Heart right ventricle (tissue), 16 donors: Measurements from ENCODE around the gene SULT1C3. TPM values are rescaled to one million over a fixed set of nuclear protein-coding genes. Genes with fewer than 3 reads are reported as not detected.

Experiments used
- ATAC-seq, 8 donors: fragments of 200-7000 bp; cut with Tn5 transposase; one replicate each; pipeline ENCODE4 v1.9.1; 2020; ENCODE audit warnings: mild to moderate bottlenecking in 8 of 8, moderate library complexity in 8 of 8, moderate number of reproducible peaks in 1 of 8
- DNase-seq, 2 donors: peaks; one replicate each; pipeline ENCODE4 v3.0.0-alpha.2; 2020
- H3K27ac ChIP-seq, 10 donors: fragments of 200-600 bp; sonication (generic) in 2 of 10; one replicate each; pipeline versions ENCODE4 v1.5.0 to v1.8.0; 2020 to 2022; ENCODE audit warnings: mild to moderate bottlenecking in 3 of 10
- H3K27me3 ChIP-seq, 7 donors: fragments of 200-600 bp; one replicate each; pipeline ENCODE4 v1.8.0; 2021 to 2022; ENCODE audit warnings: mild to moderate bottlenecking in 2 of 7
- H3K36me3 ChIP-seq, 9 donors: fragments of 200-600 bp; sonication (generic) in 1 of 9; one replicate each; pipeline versions ENCODE4 v1.5.0 to v1.8.0; 2020 to 2022; ENCODE audit warnings: mild to moderate bottlenecking in 2 of 9
- H3K4me1 ChIP-seq, 9 donors: fragments of 200-600 bp; sonication (generic) in 1 of 9; one replicate each; pipeline versions ENCODE4 v1.5.0 to v1.8.0; 2020 to 2022; ENCODE audit warnings: mild to moderate bottlenecking in 4 of 9
- H3K4me3 ChIP-seq, 10 donors: fragments of 200-600 bp; sonication (generic) in 2 of 10; one replicate each; pipeline versions ENCODE4 v1.5.0 to v1.8.0; 2020 to 2022; ENCODE audit warnings: mild to moderate bottlenecking in 7 of 10, moderate library complexity in 2 of 10
- H3K9me3 ChIP-seq, 11 donors: fragments of 200-600 bp in 10 of 11; sonication (generic) in 2 of 11; one replicate each; pipeline versions ENCODE4 v1.5.0 to v1.8.0; 2013 to 2022; ENCODE audit warnings: mild to moderate bottlenecking in 2 of 11, control low read depth in 1 of 11, moderate library complexity in 1 of 11
- WGBS, 2 donors: extraction: QIAGEN DNeasy Blood & Tissue Kit; methylation state at CpG; one replicate each; pipeline ENCODE4 v1.1.7; 2013; ENCODE audit warnings: inconsistent platforms in 1 of 2; 5-methylcytosine and 5-hydroxymethylcytosine counted together
- intact Hi-C, 10 donors: fragments of 100-400 bp; cut with DNase I; formaldehyde crosslinking; loops; one replicate each; pipeline versions ENCODE4 v1.11.1 to v1.14.2; 2022
- polyA plus RNA-seq, 2 donors: library from polyadenylated mRNA; stranded (reverse); fragments of 200-250 nt; gene quantifications; one replicate each; pipeline ENCODE4 v1.2.3, GENCODE V29; 2013
- total RNA-seq, 10 donors: library from RNA; stranded (reverse); fragmentation: NEBNext Ultra II Directional in 3 of 10; extraction: Animal tissue kit (Norgen Biotek cat#: 25700) in 3 of 10; gene quantifications; one replicate each; pipeline versions ENCODE4 v1.2.1 to v1.2.4, GENCODE V29; 2021 to 2023
- TF ChIP-seq, protein P1 (sequence below), 9 donors: fragments of 200-600 bp; sonication (generic) in 2 of 9; IDR thresholded peaks; one replicate each; pipeline versions ENCODE4 v1.5.0 to v1.8.0; 2021 to 2022; ENCODE audit warnings: antibody characterized with exemption in 9 of 9, mild to moderate bottlenecking in 5 of 9, moderate library complexity in 1 of 9
- donor health status: Arrhythmogenic right ventricular cardiomyopathy.
- donor health status: ischemic (EF 13 %, LVEDD 7.1; RV severe dilation, severe dysfunction).
- donor health status: healthy with polysubstance abuse.
- donor health status: DM: no; HTN: yes; CAD: no.
- donor health status: DM: no; HTN: no; CAD: no.
- donor health status: ischemic (EF 25% LVEDD 6.9; RV normal size, moderate dysfunction).
- donor health status: ischemic (EF 25% LVEDD 5.7; RV mildly dilated, moderate dysfunction).
- donor health status: healthy.
- donor health status: DM: yes; HTN: yes; CAD: no.
- donor health status: Ischemic cardiomyopathy.
- donor health status: ischemic (EF 35%, LVEDD 5.7; RV mildly dilated, moderate dysfunction).
- donor health status: nonischemic (EF 11% LVEDD 7.7; RV severe dilation, severe dysfunction).
- donor health status: DM: yes; HTN: yes; CAD: no.
- donor health status: PGD.
- donor health status: ischemic (EF 29% LVEDD 5.4; RV normal size, mild dysfunction).
- donor health status: nonischemic (EF 23%, LVEDD 6.1; RV moderate dilation, normal function).

SULT1C3 gene
- total and polyA plus RNA-seq, 12 donors: not detected

DNA sequence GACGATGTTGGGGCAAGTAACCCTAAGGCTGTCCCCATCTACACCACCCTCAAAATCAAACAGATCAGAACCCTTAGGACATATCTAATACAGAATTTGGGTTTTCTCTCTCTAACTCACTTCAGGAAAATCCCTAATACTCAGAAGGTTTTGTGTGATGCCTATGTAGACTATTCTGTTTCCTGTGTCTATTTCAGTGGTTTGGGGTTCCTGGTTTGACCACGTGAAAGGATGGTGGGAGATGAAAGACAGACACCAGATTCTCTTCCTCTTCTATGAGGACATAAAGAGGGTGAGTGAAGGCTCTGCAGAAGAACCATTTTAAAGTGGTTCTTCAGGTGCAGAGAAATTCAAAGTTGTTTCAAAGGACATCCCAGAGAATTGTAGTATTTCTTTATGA lies 65.2 kb downstream of the SULT1C3 start:
- TF ChIP-seq, protein P1, sequence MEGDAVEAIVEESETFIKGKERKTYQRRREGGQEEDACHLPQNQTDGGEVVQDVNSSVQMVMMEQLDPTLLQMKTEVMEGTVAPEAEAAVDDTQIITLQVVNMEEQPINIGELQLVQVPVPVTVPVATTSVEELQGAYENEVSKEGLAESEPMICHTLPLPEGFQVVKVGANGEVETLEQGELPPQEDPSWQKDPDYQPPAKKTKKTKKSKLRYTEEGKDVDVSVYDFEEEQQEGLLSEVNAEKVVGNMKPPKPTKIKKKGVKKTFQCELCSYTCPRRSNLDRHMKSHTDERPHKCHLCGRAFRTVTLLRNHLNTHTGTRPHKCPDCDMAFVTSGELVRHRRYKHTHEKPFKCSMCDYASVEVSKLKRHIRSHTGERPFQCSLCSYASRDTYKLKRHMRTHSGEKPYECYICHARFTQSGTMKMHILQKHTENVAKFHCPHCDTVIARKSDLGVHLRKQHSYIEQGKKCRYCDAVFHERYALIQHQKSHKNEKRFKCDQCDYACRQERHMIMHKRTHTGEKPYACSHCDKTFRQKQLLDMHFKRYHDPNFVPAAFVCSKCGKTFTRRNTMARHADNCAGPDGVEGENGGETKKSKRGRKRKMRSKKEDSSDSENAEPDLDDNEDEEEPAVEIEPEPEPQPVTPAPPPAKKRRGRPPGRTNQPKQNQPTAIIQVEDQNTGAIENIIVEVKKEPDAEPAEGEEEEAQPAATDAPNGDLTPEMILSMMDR (IDR thresholded peaks at IDR 0.05): no peak
- Histone ChIP-seq H3K36me3 (no peaks in the 10 kb centered on the region), H3K4me3 (no peak overlapping the region), H3K27me3 (peaks cover 0 to 4% (median 0%) of the 10 kb centered on the region in 7 donors), H3K4me1 (no peaks in the 10 kb centered on the region), H3K27ac (no peak overlapping the region), H3K9me3 (no peaks in the 10 kb centered on the region)
- DNase-seq (no peak), ATAC-seq (no peak)
- intact Hi-C loops: no loop called here
- 69 to 75% methylated on average over 2 of the region's 2 CpGs for WGBS, 2 donors

DNA sequence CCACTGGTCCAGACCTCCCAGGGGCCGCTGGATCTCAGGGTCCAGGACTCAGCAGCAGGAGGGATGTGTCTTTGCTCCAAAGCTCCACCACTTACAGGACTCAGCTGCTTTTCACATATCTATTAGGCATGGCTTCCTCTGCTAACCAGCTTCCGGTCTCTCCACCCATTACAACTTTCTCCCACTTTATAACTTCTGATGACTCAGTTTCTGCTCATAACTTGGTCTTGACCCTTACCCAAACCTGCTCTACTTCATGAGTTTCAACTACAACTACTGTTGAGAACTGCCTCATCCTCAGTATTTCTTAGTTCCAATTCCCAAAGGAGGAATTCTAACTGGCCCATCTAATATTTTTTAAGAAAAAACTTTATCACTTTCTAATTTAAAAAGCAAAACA lies 66.1 kb downstream of the SULT1C3 start:
- H3K9me3 ChIP-seq: no peaks in the 10 kb centered on the region
- H3K4me3 ChIP-seq: no peak overlapping the region
- no peak overlapping the region for H3K27ac ChIP-seq
- TF ChIP-seq, protein P1 (IDR thresholded peaks at IDR 0.05): no peak
- DNase-seq: no peak
- ATAC-seq: no peak
- H3K36me3 ChIP-seq: no peaks in the 10 kb centered on the region
- intact Hi-C loops: no loop called here
- H3K27me3 ChIP-seq: peaks cover 0 to 4% (median 0%) of the 10 kb centered on the region in 7 donors
- H3K4me1 ChIP-seq: no peaks in the 10 kb centered on the region
- whole genome bisulfite sequencing, 2 donors: 83 to 95% methylated on average over 2 of the region's 2 CpGs

DNA sequence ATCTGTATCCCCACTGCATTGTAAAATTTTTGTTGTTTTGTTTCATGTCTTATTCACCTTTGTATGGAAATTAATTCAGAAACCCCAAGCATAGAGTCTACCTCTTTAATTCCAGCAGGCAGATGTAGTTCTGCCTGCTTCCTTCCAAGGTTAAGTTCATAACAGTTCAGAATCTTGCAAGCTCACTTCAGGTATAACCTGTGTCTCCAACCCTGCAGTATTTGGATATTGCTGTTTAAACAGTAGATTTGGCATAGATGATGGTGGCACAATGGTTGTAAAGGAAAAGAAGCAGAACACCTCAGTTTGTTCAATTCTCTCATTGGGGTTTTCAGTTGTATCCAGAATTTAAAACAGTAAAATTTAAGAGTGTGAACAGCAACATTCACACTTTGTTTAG lies 70.1 kb downstream of the SULT1C3 start:
- Histone ChIP-seq H3K36me3 (no peaks in the 10 kb centered on the region), H3K4me3 (no peak overlapping the region), H3K9me3 (no peaks in the 10 kb centered on the region), H3K27ac (no peak overlapping the region), H3K27me3 (peaks cover 0 to 4% (median 0%) of the 10 kb centered on the region in 7 donors), H3K4me1 (no peaks in the 10 kb centered on the region)
- TF ChIP-seq, protein P1 (IDR thresholded peaks at IDR 0.05): no peak
- ATAC-seq (no peak), DNase-seq (no peak)
- intact Hi-C loops: no loop called here

Other genes with a start within 250 kb of the SULT1C3 start
- gene SULT1C2, start 48.9 kb downstream of the SULT1C3 start, total RNA-seq: 1 to 10 TPM in 5 of 10 donors, under 1 TPM in 4, not detected in 1; 0.19 to 2.4 (median 1.0) TPM
- 1 to 10 TPM in 1 of 2 donors, not detected in 1; 1.4 TPM for gene SULT1C2, start 48.9 kb downstream of the SULT1C3 start, polyA plus RNA-seq
- 1 to 10 TPM; 1.6 to 5.6 (median 4.0) TPM for gene SULT1C4, start 138.0 kb downstream of the SULT1C3 start, total RNA-seq
- 1 to 10 TPM; 1.7 to 1.9 TPM for gene SULT1C4, start 138.0 kb downstream of the SULT1C3 start, polyA plus RNA-seq
- gene GCC2, start 209.2 kb downstream of the SULT1C3 start, total RNA-seq: 10 to 100 TPM; 22.2 to 31.8 (median 27.3) TPM
- gene GCC2, start 209.2 kb downstream of the SULT1C3 start, polyA plus RNA-seq: 1 to 10 TPM; 4.1 to 9.5 TPM